Skin epidermis (tissue), 12 donors: ENCODE results near the gene SHTN1.

Experiments used
- H3K27ac ChIP-seq, 21 experiments: fragments of 200-600 bp; sonication (generic) in 11 of 21; one replicate each; pipeline ENCODE4 v1.5.0; 2020; ENCODE audit warnings: mild to moderate bottlenecking in 3 of 21, inconsistent platforms in 2 of 21, moderate library complexity in 2 of 21
- H3K4me3 ChIP-seq, 7 experiments: fragments of 200-600 bp; sonication (generic) in 2 of 7; one replicate each; pipeline ENCODE4 v1.5.0; 2020; ENCODE audit warnings: inconsistent platforms in 2 of 7, mild to moderate bottlenecking in 2 of 7, moderate library complexity in 1 of 7

The SHTN1 gene

DNA sequence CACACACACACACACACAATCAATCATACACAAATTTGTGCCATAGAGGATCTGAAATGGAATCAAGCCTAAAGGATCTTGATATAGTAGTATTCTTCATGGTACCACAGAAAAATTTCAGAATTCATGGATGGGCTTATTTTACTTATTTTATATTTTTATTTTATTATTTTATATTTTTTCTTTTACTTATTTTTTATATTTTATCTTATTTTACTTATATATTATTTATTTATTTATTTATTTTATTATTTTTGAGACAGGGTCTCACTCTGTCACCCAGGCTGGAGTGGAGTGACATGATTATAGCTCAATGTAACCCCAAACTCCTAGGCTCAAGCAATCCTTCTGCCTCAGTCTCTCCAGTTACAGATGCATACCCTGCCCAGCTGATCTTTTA, 16.7 kb downstream of the SHTN1 start:
- Histone ChIP-seq H3K27ac (no peak overlapping the region), H3K4me3 (no peak overlapping the region)

DNA sequence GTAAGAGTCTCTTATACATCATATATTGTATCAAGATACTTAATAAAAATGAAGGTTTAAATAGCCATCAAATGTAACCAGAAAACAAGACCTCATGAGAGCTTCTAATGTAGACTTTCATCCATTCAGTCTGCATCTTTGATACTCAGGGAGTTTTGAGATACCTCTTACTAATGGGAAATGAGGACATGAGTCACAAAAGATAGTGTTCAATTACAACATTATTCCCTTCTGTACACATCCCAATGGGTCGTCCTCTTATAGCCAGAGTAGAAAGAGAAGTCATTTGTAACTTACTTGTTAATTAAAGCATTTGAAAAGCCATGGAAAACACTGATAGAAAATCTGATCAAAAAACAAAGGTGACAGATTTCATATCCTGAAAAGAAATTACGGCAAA, 19.4 kb downstream of the SHTN1 start:
- Histone ChIP-seq H3K27ac (no peak overlapping the region), H3K4me3 (no peak overlapping the region)

DNA sequence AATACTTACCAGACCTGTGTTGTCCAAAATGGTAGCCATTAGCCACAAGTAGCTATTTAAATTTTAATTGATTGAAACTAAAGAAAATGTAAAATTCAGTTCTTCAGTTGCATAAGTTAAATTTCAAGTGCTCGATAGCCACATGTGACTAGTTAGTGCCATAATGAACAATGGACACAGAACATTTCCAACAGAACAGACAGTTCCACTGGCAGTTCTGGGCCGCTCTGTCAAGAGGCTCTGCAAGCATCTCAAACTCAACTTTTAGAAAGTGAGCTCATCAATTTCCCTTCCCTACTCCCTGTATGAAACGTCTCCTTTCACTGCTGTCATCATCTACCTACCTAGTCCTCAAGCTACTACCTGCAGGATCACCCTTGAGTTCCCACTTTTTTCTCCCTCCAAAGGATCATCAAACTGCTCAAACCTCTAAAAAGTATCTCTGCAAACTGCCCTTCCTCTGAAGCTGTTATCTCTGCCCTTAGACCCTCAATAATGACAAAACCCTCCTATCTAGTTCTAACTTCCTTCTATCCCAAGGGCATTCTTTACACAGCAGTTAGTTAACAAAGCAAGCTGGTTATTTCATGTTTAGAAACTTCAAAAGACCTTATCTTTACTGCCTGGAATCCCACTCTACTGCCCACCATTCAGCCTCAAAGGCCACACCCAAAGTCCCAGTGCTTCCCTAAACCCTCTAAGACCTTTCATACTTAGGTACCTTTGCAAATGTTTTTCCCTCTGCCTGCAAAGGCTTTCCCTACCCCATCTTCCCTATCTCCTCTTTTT, 20.6 kb downstream of the SHTN1 start:
- Histone ChIP-seq H3K27ac (no peak overlapping the region), H3K4me3 (no peak overlapping the region)

DNA sequence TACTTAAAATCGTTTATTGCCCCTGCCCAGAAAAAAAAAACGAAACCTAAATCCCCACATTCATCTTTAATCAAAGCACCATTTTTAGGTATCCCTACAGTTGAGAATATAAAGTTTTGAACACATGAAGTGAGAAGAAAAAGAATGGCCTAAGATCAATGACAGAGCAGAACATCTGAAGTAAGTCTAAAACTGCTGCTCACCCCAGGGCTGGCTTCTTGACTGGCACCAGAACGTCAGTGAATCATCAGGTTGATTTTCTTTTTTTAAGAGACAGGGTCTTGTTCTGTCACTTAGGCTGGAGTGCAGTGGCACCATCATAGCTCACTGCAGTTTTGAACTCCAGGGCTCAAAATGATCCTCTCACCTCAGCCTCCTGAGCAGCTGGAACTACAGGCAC, 24.9 kb downstream of the SHTN1 start:
- Histone ChIP-seq H3K4me3 (no peak overlapping the region), H3K27ac (no peak overlapping the region)

DNA sequence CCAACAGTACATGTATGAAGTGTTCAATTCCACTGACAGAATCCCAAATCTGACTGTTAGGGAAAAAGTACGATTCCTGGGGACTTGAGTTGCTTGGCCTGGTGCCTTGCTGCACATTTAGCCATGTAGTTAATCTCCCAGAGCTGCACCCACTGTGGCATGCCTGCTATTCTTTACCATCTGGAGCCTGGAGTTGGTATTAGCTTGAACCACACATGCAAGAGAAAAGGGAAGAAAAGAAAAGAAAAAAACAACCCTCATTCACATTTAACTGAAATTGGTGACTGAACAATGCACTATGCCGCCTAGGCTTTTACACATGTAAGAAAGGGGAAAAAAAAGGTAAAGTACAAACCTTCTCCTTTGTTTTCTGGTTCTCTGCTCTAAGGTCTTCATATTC, 26.1 kb downstream of the SHTN1 start:
- Histone ChIP-seq H3K27ac (no peak overlapping the region), H3K4me3 (no peak overlapping the region)

DNA sequence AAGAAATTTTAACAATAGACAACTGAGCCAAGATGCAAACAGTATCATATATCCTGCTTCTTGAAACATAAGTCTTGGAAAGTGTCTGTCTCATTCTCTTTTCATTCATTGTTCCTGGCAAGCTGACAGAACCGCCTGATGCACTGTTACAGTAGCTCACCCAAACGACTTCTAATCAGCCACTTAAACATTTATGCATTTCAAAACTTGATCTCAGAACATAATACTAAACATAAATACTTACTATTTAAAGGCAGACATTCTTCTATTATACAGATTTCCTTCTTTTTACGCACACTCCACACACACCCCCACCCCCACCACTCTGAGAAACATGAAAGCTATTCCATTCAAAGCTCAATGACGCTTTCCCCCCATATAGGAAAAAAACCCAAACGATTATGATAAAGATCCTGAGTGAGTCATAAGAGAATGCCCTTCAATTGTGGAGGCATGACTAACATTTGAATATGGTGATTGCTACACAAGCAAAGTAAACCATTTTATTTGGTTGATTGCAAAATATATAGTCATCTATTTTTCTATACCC, 30.5 kb downstream of the SHTN1 start:
- Histone ChIP-seq H3K4me3 (no peak overlapping the region), H3K27ac (no peak overlapping the region)

DNA sequence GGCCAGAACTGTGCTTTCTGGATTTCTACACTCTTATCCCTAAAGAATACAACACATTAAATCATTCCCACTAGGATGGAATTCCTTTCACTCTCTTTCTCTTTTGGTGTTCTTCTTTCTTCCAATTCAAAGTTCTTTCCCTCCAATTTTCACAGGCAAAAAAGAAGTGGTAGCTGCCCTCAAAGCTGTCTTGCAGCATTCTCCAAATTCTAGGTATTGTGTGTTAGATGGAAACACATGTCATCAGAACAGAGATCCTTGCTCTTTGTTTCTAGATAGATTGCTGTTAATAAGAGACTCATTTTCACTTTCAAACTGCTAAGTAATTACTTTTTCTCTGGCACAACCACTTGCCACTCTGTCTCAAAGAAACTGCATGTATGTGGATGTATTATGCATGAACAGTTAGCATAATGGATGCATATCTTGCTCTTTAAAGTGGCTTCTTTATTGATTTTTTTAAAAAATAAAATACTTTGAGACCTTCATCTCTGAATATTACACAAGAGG, 31.0 kb downstream of the SHTN1 start:
- Histone ChIP-seq H3K27ac (no peak overlapping the region), H3K4me3 (no peak overlapping the region)

DNA sequence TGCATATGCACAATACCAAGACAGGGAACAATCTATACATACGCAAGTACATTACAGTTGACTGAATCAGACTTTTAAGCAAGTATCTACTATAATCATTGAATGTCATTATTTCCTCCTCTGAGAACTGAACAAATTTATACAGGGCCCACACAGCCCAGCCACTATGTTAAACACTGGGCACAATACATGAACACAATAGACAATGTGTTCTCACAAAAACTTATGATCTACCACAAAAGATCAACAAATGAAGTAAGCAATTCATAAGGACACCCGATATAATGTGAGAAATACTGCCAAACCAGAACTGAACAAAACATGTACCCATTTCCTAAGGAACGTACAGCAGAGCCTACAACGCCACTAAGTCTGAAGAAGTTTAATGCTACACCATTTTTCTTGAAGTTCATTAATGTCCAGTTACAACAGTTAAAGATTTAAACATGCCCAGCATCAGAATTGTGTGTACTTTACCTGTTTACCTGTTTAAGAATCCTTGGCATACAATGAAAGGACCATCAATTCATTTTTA, 31.5 kb downstream of the SHTN1 start:
- Histone ChIP-seq H3K27ac (no peak overlapping the region), H3K4me3 (no peak overlapping the region)

DNA sequence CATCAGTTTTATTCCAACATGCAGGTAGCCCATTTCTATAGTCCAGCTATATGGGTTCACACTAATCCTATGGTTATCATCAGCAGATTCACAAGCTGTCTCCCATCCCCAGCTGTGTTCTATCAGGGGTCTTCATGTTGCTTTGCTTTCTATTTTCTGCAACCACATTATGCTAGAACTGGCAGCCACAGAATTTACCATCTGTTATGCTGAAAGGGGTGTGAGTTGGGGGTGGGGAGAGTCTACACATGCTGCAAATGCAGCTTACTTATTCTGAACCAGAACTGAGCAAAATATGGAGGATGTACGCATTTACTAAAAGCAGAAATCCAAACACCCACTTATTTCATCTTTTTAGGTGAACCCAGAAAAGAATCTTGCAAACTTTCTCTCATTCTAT, 32.9 kb downstream of the SHTN1 start:
- Histone ChIP-seq H3K27ac (no peak overlapping the region), H3K4me3 (no peak overlapping the region)

DNA sequence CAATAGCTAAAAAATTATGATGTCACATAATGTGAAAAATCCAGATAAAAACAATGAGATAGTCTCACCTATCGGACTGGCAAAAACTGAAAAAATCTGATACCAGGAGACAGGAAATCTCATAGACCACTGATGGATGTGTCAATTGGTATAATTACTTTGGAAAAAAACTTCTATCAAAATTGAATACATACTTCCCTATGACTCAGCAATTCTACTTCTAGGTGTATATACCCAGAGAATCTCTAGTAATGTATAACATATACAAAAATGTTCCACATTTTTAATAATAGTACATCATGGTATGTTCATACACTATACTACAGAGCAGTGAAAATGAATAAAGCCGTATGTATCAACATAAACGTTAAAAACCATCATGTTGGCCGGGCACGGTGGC, 34.9 kb downstream of the SHTN1 start:
- H3K27ac ChIP-seq, result no peak overlapping the region
- H3K4me3 ChIP-seq, result no peak overlapping the region

DNA sequence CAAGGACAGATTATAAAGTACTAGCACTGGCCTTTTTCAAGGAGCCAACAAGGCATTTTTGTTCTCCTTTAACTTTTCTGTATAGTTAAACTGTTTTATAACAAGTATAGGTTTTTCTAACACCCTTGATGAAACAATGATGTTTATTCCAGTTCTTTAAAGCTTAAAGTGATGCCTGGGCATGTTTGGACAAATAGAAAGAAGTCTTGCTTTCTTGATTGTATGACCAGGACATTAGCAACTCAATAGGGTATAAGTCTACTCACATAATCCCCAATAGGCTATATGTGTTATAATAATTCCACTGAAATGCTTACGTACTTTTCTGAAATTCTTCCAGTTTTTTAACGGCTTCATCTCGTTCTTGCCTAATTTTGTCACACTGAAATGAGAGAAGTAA, 36.7 kb downstream of the SHTN1 start:
- H3K27ac ChIP-seq, result no peak overlapping the region
- H3K4me3 ChIP-seq, result no peak overlapping the region

DNA sequence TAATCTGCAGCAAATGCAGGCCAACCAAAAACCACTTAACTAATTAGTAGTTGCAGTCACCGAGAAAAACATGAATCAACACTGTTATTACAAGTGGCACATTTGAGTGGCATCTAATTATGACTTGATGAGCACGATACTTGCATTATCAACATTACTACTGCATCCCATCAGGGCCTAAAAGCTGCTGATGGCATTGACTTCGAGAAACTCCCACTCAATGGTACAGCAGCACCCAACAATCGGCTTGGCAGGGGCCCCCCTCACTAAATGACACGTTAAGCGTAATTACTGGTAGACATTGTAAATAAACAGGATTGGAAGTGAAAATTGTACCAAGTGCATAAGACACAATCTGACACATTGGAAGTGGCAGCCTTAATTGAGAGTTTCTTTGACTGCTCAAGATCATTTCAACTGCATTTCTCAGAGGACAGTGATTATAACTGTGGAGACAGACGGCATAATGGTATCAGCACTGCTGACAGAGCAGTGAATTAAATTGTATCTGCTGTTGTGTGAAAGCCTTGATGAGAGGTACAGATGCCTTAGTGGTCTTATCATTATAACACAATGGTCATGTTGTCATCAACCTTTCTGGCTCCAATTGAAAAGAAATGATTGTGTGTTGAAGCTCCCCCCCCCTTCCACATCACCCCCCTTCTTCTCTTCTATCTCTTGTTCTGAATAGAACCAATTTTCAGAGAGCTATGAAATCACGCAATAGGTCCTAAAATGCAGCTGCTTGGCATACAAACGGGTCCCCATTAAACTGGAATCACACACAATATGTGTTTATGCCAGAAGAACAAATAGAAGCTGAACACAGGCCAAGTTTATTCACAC, 43.4 kb downstream of the SHTN1 start:
- Histone ChIP-seq H3K27ac (no peak overlapping the region), H3K4me3 (no peak overlapping the region)

DNA sequence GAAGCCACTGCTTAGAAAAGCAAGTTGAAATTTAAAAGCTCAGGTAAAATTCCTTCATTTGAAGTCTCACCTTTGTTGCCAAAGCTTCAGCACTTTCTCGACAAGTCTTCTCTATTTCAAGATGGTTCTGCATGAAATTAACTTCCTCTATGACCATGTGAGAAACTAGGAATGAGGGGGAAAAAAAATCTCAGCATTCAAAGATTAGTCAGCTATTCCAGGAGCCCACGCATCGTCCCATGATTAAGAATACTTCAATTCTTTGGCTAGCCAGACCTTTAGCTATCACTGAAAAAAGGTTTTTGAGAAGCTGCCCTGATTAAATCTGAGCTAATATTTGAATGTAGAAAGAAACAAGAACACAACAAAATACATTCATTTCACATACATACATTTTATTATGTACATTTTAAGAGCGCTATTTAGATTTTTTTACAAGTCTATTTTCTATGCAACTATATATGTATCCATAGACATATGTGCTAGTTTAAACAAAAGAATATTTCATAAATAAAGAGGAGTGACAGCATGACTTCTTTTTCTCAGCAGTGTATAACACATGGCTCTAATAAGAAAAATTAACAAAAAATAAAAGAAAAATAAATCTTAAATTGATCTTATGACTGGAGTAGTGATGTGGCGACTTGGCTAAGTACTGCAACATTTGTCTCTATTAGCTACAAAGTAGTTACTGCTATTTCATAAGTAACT, 44.8 kb downstream of the SHTN1 start:
- Histone ChIP-seq H3K4me3 (no peak overlapping the region), H3K27ac (peak overlapping the region in 1 of 21 experiments; percentile 37)

DNA sequence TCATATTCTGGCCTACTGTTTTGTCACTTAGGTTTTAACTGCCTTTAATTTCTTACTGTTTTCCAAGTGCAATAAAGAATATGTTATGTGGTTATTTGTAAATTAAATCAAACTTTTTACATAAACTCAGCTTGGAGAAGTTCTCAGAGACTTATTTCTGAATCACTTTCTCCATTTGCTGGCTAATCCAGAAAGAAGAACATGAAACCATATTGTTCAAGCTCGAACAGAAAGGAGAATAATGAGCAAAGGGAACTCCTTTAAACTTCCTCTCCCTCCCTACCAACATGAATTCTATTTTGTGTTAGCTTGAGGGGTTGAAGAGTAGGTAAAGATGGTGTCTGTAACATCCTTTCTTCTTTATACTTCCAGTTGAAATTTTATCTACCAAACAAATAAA, 52.3 kb downstream of the SHTN1 start:
- Histone ChIP-seq H3K4me3 (no peak overlapping the region), H3K27ac (no peak overlapping the region)

DNA sequence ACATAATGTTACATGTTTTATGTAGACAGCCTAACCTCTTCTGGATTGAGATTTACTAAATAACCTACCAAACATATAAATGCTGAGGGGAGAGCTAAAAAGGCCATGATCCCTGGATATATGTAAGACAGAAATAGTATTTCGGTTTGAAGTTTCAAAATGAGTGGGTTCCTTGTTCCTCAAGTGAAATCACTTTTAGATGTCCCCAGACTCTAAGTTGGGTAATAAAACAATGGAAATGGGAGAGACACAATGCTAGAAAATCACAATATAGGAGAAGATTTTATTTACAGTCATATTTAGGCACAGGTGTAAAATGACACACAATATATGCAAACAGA, 56.5 kb downstream of the SHTN1 start:
- H3K4me3 ChIP-seq, result no peak overlapping the region
- H3K27ac ChIP-seq, result peak overlapping the region in 1 of 21 experiments; percentile 51

DNA sequence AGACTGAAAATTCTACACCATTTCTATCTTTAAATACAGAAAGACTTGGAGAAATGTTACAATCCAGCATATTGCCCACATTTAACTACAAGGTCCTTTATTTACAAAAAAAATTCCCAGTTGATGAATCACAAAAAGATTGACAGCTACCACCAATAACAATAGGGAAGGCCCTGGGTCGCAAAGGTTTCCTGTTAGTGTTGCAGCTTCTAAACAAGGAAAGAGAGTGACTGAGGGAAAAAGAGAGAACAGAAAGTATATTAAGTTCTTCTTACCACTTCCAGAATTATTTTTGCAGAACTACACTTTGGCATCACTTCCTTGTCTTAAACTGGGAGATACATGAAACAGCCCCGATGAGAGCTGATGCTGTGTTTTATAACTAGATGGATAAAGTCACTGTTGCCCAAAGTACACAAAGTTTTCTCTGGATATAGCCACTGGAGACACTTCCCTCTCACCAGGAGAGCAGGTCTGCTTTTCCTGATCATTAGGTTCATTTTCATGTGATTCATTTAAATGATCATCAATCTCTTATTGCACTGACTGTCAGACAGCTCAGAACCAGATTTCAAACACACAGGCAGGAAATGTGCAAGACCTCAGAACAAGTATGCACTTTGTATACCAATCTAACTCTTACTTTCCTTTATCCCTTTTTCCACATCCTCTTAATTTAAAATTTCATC, 57.0 kb downstream of the SHTN1 start:
- no peak overlapping the region for H3K4me3 ChIP-seq
- H3K27ac ChIP-seq, result peak overlapping the region in 1 of 21 experiments; percentile 68

DNA sequence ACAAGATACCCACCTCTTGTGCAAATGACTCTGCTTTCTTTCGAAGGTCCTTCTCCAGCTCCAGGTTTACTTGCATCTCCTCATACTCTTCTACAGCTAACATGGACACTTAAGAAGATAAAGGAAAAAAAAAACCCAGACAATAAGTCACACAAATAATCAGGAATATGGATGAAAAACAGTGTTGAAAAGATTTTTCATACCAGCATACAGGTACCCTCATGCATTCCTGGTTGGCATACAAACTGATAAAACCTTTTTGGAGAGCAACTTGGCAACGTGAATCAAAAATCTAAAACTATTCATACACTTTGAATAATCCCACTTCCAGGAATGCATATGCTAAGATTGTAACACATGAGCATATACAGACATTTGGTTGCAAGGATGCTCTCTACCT, 60.1 kb downstream of the SHTN1 start:
- Histone ChIP-seq H3K27ac (no peak overlapping the region), H3K4me3 (no peak overlapping the region)

DNA sequence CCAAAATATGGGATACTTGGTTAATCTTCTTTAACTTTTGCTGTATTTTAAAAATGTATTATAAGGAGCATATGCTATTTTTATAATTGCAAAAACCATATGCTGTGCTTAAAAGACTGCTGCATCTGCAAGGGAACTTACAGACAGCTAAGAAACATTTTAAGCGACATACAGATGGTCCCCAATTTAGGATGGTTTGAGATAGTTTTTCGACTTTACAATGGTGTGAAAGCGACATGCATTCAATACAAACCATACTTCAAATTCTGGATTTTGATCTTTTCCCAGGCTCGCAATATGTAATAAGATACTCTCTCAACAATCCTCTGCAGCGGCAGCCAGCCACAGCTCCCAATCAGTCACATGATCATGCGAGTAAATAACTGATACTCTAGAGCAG, 73.2 kb downstream of the SHTN1 start:
- Histone ChIP-seq H3K4me3 (no peak overlapping the region), H3K27ac (no peak overlapping the region)

DNA sequence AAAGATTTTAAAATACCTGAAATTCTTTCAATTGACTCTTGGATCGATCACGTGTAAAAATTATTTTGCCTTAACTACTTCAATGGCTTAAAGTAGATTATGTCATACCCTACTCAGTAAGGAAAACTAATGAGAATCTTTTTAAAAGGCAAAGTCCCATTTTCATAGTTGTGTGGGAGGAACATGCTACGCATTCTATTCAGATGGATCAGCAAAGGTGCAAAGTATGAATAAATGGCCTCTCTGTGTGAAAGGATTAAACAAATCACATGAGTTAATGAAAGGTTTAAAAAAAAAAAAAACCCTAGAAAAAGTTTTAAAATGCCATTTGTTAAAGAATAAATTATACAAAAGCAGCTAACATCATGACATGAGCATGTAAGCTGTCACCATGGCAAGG, 78.6 kb downstream of the SHTN1 start:
- no peak overlapping the region for H3K4me3 ChIP-seq
- no peak overlapping the region for H3K27ac ChIP-seq
